Measurements from ENCODE around the gene ADAMTSL5. TPM values are rescaled to one million over a fixed set of nuclear protein-coding genes. Genes with fewer than 3 reads are reported as not detected.

ADAMTSL5 gene
- total and polyA plus RNA-seq, 2 of the 8 experiments (the other 6 are each of a cell fraction or from before 2014, with no cell fraction given), result 0.82 to 0.99 TPM

DNA sequence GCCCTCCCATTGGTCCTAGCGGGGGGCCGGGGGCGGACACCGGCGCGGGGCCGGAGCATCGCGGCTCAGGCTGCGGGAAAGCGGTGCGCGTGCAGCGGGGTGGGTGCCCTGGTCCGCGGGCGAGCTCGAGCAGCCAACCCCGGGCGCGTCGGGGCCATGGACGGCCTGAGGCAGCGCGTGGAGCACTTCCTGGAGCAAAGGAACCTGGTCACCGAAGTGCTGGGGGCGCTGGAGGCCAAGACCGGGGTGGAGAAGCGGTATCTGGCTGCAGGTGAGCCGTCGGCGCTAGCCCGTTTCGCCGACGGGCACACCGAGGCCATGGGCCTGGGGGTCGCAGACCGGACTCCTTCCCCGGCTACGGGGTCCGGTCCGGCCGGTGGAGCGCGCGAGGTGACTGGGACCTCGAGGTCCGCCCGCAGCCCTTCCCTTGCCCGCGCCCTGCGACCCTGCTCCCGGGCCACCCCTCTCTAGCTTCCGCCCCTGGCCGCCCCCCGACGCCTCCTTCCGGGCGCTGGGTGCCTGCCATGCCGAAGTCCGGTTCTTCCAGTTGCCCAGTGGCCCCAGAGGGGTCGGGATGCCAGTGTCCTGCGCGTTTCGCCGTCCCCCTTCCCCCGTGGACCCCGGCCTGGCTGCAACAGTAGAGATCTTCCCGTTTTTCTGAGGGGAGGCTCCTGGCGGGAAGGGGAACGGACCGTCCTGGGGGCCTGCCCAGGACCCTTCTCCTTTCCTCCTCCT lies 21.5 kb downstream of the ADAMTSL5 start, which contains the start of gene REEP6 (continued):
- TF ChIP-seq GTF2F1 (IDR thresholded peaks at IDR 0.05; ENCODE audit: borderline replicate concordance, low read depth, low read length) (no peak), CBX8 (IDR thresholded peaks at IDR 0.05; ENCODE audit: borderline replicate concordance, low read depth, low read length) (no peak), EZH2 (IDR thresholded peaks at IDR 0.05; ENCODE audit: low read depth, low read length, severe bottlenecking) (no peak)
